Endothelial cell (in vitro differentiated cells): Measurements from ENCODE around the gene GLP2R. TPM values are rescaled to one million over a fixed set of nuclear protein-coding genes. Genes with fewer than 3 reads are reported as not detected.
"Not testable (repeated sequence)": the region's sequence is repeated elsewhere in the genome, so short reads cannot be mapped to it uniquely, and the experiment has no call there.

Experiments
- DNase-seq: peaks from one replicate; pipeline ENCODE4 v3.0.0; 2021; ENCODE audit warnings: low spot score
- H3K27ac Mint-ChIP-seq: one replicate; pipeline ENCODE4 v1.8.0; 2021; ENCODE audit warnings: mixed read lengths, inconsistent platforms; ENCODE audit not compliant: unreplicated experiment
- H3K27me3 Mint-ChIP-seq: one replicate; pipeline ENCODE4 v1.8.0; 2021; ENCODE audit warnings: mild to moderate bottlenecking, moderate library complexity, mixed read lengths, inconsistent platforms; ENCODE audit not compliant: unreplicated experiment
- H3K36me3 Mint-ChIP-seq: one replicate; pipeline ENCODE4 v1.8.0; 2021; ENCODE audit warnings: mild to moderate bottlenecking, low read depth, mixed read lengths, inconsistent platforms; ENCODE audit not compliant: unreplicated experiment
- H3K4me1 Mint-ChIP-seq: one replicate; pipeline ENCODE4 v1.8.0; 2021; ENCODE audit warnings: mild to moderate bottlenecking, mixed read lengths, inconsistent platforms; ENCODE audit not compliant: unreplicated experiment
- H3K4me3 Mint-ChIP-seq: one replicate; pipeline ENCODE4 v1.8.0; 2021; ENCODE audit warnings: mild to moderate bottlenecking, mixed read lengths, inconsistent platforms; ENCODE audit not compliant: unreplicated experiment
- H3K9me3 Mint-ChIP-seq: one replicate; pipeline ENCODE4 v1.8.0; 2021; ENCODE audit warnings: mixed read lengths, inconsistent platforms; ENCODE audit not compliant: unreplicated experiment
- total RNA-seq: library from RNA; stranded (reverse); fragmentation: NEBNext Ultra II Directional; extraction: Animal tissue kit (Norgen Biotek cat#: 25700); gene quantifications from one replicate; pipeline ENCODE4 v1.2.1, GENCODE V29; 2021; ENCODE audit not compliant: unreplicated experiment
- TF ChIP-seq, protein P1 (sequence below): fragments of 200-600 bp; sonication (generic); IDR thresholded peaks from one replicate; pipeline ENCODE4 v1.5.0; 2021; ENCODE audit warnings: antibody characterized with exemption; ENCODE audit not compliant: unreplicated experiment

GLP2R gene
- total RNA-seq, 1 donor from 2014 or later, result 0.15 TPM

- Mint-ChIP-seq H3K9me3 (no peaks in the 10 kb centered on the region), H3K27ac (no peak overlapping the region), H3K36me3 (peaks cover 9% of the 10 kb centered on the region), H3K4me1 (no peaks in the 10 kb centered on the region), H3K4me3 (no peak overlapping the region), H3K27me3 (peaks cover 5% of the 10 kb centered on the region)
- TF ChIP-seq, protein P1, sequence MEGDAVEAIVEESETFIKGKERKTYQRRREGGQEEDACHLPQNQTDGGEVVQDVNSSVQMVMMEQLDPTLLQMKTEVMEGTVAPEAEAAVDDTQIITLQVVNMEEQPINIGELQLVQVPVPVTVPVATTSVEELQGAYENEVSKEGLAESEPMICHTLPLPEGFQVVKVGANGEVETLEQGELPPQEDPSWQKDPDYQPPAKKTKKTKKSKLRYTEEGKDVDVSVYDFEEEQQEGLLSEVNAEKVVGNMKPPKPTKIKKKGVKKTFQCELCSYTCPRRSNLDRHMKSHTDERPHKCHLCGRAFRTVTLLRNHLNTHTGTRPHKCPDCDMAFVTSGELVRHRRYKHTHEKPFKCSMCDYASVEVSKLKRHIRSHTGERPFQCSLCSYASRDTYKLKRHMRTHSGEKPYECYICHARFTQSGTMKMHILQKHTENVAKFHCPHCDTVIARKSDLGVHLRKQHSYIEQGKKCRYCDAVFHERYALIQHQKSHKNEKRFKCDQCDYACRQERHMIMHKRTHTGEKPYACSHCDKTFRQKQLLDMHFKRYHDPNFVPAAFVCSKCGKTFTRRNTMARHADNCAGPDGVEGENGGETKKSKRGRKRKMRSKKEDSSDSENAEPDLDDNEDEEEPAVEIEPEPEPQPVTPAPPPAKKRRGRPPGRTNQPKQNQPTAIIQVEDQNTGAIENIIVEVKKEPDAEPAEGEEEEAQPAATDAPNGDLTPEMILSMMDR, result no peak
- DNase-seq, result no peak
These were observed 93.2 kb downstream of the GLP2R start for GRCh38 chr17:9918804-9919352.

DNA sequence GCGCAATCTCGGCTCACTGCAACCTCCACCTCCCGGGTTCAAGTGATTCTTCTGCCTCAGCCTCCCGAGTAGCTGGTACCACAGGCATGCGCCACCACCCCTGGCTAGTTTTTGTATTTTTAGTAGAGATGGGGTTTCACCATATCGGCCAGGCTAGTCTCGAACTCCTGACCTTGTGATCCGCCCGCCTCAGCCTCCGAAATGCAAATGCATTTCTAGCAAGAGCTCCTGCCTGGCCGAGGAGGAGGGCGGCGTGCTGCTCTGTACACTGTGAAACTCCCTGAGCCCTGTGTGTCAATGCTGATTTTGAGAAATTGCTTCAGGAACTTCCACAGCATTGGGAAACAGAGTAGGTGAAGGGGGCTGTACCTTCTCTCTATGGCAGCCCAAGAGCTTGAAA is 95.5 kb downstream of the GLP2R start:
- H3K9me3 Mint-ChIP-seq, H3K27me3 Mint-ChIP-seq, H3K4me3 Mint-ChIP-seq, DNase-seq, H3K4me1 Mint-ChIP-seq, H3K36me3 Mint-ChIP-seq, H3K27ac Mint-ChIP-seq: not testable (repeated sequence)

GRCh38 chr17:9922012-9922848 is 96.5 kb downstream of the GLP2R start:
- Mint-ChIP-seq H3K9me3 (no peaks in the 10 kb centered on the region), H3K4me1 (no peaks in the 10 kb centered on the region), H3K27me3 (peaks cover 4% of the 10 kb centered on the region), H3K27ac (no peak overlapping the region), H3K4me3 (no peak overlapping the region), H3K36me3 (peaks cover 3% of the 10 kb centered on the region)
- TF ChIP-seq, protein P1, result no peak
- no peak for DNase-seq

GRCh38 chr17:9924735-9925191 is 99.0 kb downstream of the GLP2R start:
- no peaks in the 10 kb centered on the region for H3K9me3 Mint-ChIP-seq
- peak; percentile 34 for DNase-seq
- no peak overlapping the region for H3K27ac Mint-ChIP-seq
- H3K4me1 Mint-ChIP-seq, result no peaks in the 10 kb centered on the region
- TF ChIP-seq, protein P1, result peak; percentile 83
- no peak overlapping the region for H3K4me3 Mint-ChIP-seq
- H3K27me3 Mint-ChIP-seq, result no peaks in the 10 kb centered on the region
- no peaks in the 10 kb centered on the region for H3K36me3 Mint-ChIP-seq

GRCh38 chr17:9925457-9925856 is 99.7 kb downstream of the GLP2R start:
- Mint-ChIP-seq H3K4me1 (no peaks in the 10 kb centered on the region), H3K9me3 (no peaks in the 10 kb centered on the region), H3K4me3 (no peak overlapping the region), H3K27me3 (no peaks in the 10 kb centered on the region), H3K36me3 (no peaks in the 10 kb centered on the region), H3K27ac (no peak overlapping the region)
- no peak for DNase-seq
- TF ChIP-seq, protein P1, result no peak
